ENCODE results near the gene DUS2.
"Not testable (repeated sequence)": the region's sequence is repeated elsewhere in the genome, so short reads cannot be mapped to it uniquely, and the experiment has no call there.

DUS2 gene

DNA sequence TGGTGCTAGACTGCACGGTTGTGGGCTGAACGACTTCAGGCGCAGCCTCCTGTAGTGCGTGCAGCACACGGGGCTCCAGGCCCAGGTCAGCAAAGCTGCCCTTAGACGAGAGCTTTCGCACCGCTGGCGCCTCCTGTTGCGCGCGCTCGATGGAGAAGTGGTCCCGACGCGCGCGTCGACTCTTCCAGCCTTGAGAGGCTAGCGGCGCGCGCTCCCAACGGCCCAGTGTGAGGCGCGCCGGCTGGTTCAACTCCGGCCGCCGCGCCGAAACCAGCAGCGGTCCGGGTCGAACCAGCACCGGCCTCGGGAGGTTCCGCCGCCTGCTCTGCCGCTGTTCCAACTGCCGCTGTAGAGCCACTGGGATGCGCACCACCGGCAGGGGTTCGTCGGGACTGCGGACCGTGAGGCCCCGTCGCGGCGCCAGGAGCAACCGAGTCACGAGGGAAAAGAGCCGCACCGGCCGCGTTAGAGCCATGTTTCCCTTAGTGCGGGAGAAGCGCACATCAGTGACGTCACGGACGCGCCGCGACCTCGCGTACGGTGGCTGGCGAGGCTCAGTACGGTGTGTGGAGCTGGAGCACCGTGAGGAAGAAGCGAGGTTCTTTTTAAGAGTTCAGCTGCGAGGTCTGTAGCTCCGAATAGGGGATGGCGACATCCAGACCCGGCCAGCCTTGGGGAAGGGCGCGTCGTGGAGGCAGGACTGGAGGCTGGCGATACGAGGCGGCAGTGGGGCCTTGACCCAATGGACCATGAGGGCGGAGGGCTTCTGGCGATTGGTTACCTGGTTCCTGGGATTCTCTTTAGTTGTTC lies at the start of gene DUS2, which contains the start of gene DDX28:
TSS of gene DUS2 (plus strand) at position 557 of the 810 bp plus-strand sequence. CDS start 14,740 bp downstream, outside the sequence.
TSS of gene DDX28 (minus strand) at position 505 of the 810 bp plus-strand sequence. CDS start at position 475, 30 bp downstream.
- peak; percentile 92 for DNase-seq

DNA sequence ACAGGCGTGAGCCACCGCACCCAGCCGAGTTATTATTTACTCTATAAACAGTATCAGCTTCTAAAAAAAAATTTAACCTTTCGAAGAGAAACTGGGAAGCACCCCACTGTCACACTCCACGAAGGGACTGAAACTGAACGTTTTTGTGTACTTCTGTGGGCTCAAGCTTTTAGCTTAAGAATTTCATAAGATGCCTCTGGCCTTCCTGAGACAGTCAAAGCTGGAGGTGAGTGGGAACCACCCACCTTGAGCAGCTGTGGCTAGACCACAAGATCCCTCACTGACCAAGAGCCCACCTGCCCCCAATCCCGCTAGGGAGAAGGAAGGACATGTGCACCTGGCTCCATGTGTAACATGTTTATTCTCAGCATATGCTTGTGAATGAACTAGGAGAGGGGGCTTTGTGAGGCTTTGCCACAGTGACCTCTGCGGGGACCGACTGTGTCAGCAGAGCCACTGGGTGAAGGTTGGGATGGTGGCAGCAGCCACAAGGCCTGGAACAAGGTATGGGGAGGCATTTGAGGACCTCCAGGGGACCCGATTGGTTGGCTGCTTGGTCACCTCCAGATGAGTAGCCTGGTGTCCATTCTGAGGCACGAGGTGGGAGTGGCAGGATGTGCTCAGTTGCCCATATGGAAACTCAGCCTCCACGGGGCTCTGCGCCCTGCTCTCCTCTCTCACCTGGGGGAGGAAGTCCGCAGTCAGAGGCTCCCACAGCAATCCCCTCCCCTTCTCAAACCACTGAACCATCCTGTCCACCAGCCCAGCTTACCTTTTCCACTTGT lies 47.6 kb upstream of the DUS2 start:
- DNase-seq = no peak

DNA sequence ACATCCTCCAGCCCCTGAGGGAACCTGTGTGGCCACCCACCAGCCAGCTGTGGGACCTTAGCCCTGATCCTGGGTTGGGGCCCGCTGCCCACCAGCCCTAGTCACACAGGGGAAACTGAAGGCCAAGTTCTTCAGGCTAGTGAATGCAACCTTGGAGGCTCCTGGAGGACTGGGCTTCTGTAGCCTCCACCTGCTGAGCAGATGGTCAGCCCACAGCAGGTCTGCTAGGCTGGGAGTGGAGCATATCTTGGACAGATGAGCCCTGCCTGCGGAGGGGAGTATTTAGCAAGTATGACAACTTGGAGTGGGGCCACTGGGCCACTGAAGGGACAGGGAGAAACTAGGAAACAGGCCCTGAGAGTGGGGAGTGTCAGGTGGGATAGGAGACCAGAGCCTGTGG lies 46.9 kb upstream of the DUS2 start:
- no peak for DNase-seq

DNA sequence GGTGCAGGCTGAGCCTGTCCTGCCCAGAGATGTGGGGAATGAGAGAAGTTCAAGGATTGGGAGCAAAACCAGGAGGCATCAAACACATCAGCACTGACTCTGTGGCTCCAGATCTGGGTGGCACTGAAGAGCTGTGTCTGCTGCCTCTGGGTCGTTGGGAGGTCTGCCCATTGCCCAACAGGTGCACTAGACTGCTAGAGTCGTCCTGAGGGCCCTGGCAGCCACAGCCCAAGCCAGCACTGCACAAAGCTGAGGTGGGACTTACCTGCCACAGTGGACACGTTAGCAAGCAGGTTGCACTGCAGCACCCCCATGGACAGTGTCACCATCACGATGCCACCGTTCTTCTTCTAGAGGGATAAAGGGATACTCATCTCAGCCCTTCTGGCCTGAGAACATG lies 46.1 kb upstream of the DUS2 start:
- no peak for DNase-seq

DNA sequence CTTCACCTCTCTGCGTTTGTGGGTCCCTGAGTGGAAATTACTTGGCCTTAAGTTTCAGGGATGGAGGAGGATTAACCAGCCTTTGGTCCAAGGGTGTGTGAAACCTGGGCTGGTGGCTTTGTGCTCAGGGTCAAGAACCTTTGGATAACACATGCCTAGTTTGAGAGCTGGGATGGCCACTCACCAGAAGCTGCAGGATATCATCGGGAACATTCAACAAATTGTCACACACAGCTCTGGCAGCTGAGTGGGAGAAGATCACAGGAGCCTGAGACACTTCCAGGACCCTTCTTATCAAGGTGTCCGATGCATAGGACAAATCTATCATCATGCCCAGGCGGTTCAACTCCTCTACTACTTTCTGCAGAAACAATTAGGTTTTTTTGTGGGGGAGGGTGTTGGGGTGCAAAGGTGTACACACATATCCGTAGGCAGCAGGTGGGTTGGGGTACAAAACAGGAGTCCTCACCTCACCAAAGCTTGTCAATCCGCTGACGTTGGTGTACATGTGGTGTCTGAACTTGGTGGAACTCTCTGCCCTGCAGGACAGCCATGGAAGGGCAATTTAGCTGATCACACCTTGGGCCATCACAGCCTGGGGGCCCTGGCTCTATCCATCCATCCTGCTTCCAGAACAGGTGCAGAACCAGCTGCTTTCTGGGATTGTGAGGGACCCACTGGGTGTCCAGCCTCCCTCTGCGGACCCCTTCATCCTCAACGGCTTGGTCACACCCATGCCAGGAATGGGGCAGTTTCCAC lies 45.4 kb upstream of the DUS2 start:
- no peak for DNase-seq

DNA sequence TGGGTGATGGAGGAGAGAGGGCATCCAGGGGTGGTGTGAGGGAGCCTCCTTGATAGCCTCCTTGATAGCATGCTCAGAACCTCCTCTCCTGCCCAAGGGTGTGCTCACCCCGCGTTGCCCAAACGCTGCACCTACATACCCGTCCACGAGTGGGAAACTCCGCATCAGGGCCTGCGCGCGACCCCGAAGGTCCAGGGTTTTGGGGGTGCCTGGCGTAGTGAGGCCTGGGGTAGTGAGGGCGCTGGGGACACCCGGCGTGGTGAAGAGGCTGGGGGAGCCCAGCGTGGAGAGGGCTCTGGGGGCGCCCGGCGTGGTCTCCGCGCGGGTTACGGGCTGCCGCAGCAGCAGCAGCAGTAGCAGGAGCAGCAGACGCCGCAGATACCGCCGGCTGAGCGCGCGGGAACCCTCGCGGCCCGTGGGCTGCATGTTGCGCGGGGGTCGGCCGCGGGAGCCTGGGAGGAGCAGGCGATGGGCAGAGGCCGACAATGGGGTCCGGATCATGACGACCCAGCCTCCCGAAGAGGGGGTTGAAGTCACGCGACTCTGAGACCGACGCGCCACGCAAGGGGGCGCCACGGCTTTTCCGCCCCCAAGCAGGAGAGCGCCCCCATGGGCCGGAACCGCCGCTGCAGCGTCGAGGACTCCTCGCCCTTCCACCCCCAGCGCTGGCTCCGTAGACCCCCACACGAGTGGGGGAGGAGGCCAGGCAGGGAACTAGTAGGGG lies 43.0 kb upstream of the DUS2 start, which contains the start of gene DPEP3:
TSS of gene DPEP3 (minus strand) at position 545 of the 724 bp plus-strand sequence. CDS start at position 426, 119 bp downstream.
- DNase-seq = no peak

DNA sequence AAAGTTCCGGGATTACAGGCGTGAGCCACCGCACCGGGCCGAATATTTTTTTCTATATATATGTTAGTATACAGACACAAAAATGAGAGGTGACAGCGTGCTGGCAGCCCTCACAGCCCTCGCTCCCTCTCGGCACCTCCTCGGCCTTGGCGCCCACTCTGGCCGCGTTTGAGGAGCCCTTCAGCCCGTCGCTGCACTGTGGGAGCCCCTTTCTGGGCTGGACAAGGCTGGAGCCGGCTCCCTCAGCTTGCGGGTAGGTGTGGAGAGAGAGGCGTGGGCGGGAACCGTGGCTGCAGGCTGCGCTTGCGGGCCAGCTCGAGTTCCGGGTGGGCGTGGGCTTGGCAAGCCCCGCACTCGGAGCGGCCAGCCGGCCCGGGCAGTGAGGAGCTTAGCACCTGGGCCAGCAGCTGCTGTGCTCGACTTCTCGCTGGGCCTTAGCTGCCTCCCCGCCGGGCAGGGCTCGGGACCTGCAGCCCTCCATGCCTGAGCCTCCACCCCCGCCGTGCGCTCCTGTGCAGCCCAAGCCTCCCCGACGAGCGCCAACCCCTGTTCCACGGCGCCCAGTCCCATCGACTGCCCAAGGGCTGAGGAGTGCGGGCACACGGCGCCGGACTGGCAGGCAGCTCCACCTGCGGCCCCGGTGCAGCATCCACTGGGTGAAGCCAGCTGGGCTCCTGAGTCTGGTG lies 40.9 kb upstream of the DUS2 start:
- no peak for DNase-seq

DNA sequence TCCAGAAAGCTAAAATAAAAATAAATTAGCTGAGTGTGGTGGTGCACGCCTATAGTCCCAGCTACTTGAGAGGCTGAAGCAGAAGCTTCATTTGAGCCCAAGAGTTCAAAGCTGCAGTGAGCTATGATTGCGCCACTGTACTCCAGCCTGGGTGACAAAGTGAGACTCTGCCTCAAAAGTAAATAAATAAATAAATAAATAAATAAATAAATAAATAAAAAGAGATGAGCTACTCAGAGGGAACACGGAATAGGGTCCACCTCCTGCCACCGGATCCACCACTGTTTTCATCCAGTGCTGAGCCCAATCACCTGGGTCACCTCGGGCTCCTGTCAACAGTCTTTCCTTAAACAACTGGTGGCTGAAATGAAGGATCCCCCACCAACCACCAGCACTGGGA lies 36.1 kb upstream of the DUS2 start:
- no peak for DNase-seq

DNA sequence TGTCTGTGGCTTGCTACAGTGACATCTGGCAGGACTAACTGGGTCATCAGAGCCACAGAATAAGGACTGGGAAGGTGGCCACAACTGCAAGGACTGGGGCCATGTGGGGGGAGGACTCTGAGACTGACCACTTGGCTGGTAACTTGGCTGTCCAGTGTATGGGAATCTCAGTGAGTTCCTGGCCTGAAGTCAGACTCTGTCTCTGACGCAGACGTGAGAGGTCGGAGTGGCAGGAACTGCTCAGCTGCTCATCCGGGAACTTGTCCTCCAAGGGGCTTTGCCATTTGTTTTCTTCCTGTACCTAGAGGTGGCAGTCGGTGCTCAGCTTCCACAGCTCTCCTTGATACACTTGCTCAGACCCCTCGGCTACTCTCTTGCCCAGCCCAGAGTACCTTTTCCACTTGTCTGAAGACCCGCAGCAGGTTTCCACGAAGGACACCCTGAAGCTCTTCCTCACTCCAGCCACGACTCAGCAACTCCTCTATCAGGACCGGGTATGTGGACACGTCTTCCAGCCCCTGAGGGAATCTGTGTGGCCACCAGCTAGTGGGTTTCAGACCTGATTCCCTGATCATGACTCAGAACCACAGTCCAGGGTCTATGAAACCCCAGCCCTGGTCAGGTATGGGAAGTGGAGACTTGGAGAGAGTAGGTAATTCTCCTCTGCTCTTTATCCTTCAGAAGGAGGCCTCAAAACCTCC lies 35.5 kb upstream of the DUS2 start:
- DNase-seq = no peak

DNA sequence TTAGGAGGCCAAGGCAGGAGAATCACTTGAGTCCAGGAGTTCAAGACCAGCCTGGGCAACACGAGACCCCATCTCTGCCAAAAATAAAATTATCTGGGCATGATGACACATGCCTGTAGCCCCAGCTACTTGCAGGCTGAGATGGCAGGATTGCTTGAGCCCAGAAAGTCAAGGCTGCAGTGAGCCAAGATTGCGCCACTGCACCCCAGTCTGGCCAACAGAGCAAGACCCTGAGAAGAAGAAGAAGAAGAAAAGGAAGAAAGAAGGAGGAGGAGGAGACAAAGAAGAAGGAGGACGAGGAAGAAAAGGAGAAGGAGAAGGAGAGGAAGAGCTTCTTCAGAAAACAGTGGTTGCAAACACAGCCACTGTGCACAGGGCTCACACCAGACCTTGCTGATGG lies 34.4 kb upstream of the DUS2 start:
- DNase-seq = no peak

DNA sequence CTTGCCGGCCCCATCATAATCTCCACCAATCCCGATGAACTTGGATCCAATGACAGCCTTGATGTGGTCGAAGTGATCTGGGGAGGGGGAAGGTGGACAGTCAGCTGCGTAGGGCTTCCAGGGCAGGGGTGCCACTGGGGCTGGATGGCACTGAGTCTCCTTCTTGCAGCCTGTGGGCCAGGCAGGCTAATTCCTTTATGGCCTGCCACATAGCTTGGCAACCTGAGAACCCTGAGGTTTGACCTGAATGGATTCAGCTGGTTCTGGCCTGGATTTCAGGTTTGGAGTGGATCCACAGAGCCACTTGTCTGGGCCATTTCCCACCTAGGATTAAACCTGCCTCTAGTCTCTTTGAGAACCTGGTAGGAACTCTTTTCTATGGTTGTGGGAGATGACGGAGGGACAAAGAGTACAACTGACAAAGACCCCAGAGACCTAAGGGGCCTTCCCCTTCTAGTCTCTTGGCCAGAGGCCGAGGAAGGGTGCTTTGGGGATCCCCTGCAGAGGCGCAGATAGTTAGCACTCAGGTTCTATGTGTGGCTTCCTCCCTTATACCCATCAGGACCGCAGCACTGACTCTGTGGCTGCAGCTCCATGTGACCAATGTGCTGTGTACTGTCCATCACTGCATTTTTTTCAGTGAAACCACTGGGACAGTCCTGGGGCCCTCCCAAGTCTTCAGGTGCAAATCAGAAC lies 33.6 kb upstream of the DUS2 start:
- DNase-seq = no peak

DNA sequence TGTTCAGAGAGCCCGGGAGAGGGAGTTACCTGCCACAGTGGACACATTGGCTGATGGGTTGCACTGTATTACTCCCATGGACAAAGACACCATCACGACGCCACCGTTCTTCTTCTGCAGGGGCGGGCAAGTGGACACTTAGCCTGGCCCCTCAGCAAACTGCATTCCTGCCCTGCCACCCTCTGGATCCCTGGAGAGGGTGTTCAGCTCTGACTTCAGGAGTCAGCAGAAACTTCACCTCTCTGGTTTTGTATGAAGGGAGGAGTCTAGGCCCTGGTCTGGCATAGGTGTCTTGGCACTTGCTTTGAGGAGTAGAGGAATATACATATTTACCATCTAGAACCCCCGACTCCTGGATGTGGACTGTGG lies 33.1 kb upstream of the DUS2 start:
- no peak for DNase-seq

DNA sequence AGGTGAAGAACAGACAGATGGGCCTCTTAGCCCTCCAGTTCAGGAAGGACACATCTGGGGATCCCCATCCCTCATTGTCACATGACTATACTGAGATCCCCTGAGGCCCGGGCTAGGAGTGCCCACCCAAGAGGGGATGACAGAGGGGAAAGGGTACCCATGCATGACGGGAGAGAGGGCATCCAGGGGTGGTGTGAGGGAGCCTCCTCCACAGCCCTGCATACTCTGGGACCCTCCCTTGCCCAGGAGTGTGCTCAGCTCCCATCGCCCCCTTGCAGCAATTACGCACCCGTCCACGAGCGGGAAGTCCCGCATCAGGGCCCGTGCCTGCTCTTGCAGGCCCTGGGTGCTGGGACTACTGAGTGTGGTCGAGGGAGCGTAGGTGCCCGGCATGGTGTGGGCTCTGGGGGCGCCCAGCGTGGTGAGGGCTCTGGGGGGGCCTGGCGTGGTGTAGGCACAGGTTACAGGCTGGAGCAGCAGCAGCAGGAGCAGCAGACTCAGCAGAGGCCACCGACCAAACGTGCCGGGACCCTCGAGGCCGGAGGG lies 30.4 kb upstream of the DUS2 start:
- no peak for DNase-seq

DNA sequence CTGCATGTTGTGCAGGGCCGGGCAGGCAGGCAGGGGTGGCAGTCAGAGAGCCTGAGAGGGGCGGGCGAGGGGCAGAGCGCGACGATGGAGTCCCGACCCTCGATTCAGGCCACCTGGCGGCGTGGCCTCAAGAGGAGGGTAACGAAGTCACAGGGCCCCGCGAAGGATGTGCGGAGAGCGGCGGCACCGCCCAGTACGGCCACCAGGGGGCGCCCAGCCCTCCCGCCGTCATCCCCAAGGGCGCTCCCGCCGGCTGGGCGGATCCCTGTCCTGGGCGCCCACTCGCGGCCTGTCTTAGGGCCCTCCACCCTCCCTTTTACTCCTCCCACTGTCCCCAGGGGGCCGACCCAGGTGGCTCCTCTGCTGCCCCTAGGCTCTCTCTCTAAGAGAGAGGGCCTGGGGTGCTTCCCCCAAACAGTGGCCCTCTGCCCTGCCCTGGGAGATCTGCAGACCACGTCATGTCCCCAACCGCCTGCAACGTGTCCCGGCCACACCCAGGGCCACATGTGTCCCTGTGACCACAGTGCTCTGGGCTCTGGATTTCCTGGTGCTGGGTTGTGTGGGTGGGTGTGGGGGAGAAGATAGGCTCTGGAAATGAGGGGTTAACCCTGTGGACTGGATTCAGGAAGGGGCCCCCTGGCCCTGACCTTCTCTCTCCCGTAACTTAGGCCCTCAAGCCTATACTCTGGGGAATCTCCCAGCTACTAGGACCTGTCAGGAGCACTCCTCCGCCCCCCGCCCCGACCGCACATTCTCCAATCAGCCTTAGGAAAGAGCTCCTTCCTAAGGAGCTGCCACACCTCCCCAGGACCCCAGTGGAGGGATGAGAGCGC lies 29.7 kb upstream of the DUS2 start:
- peak; percentile 89 for DNase-seq

DNA sequence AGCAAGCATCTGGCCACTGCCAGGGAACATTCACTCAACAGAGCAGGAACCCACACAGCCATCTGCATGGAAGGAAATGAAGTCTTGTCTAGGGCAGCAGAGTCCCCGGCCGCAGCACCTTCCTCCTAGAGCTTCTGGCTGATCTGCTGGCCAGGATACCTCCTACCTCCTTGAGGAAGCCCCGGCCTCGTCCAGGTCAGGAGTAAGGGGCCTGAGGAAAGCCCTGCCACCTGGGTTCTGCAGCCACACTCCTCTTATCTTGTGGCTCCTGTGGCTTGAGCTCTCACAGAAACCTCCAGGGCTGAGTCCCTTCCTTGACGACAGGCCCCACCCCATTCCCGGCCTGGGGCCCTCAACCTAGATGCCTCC lies 29.1 kb upstream of the DUS2 start:
- not testable (repeated sequence) for DNase-seq

DNA sequence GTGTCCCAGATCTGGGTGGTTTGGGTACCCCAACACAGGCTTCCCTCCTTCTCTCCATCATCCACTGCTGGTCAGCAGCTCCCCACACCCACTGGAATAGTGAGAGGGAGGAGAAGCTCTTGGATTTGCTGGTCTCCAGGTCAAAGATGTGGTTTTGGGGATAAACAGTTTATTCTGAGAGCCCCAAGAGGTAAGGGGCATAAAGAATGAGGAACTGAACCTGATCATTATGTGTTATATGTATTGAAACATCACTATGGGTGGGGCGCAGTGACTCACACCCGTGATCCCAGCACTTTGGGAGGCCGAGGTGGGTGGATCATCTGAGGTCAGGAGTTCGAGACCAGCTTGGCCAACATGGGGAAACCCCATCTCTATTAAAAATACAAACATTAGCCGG lies 27.7 kb upstream of the DUS2 start:
- peak; percentile 83 for DNase-seq

DNA sequence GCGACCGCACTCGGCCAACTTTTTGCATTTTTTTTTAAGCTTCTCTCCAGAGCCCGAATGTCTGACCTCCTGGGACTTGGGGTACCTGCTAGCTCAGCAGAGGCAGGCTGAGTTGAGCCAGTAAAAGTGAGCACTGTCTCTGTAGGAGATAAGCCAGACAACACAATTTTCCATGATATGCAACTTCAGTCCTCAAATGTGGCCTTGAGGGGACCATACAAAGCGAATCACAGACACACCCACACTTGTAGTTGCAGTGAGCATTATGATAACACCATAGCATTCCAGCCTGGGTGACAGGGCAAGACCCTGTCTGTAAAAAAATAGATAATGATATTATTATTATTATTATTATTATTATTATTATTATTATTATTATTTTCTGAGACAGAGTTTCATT lies 26.4 kb upstream of the DUS2 start:
- no peak for DNase-seq

DNA sequence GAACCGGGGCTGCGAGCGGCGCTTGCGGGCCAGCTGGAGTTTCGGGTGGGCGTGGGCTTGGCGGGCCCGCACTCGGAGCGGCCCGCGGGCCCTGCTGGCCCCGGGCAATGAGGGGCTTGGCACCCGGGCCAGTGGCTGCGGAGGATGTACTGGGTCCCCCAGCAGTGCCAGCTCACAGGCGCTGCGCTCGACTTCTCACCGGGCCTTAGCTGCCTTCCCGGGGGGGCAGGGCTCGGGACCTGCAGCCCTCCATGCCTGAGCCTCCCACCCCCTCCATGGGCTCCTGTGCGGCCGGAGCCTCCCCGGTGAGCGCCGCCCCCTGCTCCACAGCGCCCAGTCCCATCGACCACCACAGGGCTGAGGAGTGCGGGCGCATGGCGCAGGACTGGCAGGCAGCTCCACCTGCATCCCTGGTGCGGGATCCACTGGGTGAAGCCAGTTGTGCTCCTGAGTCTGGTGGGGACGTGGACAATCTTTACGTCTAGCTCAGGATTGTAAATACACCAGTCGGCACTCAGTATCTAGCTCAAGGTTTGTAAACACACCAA lies 24.8 kb upstream of the DUS2 start:
- not testable (repeated sequence) for DNase-seq
